HG03575 (cell line): ENCODE data around the gene SERPINF2.
"Not testable (repeated sequence)": the region's sequence is repeated elsewhere in the genome, so short reads cannot be mapped to it uniquely, and the experiment has no call there.

ENCODE experiments used
- ATAC-seq: cut with Tn5 transposase; IDR thresholded peaks from one replicate; pipeline ENCODE4 v1.9.1; 2021; ENCODE audit not compliant: unreplicated experiment, insufficient number of reproducible peaks, low FRiP score; ENCODE audit errors: extremely low read depth

Gene SERPINF2

GRCh38 chr17:1731194-1731506 lies 11.5 kb upstream of the SERPINF2 start:
- ATAC-seq = no peak

- no peak for ATAC-seq
Measured at GRCh38 chr17:1732241-1732832, 10.3 kb upstream of the SERPINF2 start.

GRCh38 chr17:1732833-1733321 lies 9.8 kb upstream of the SERPINF2 start:
- ATAC-seq = no peak

GRCh38 chr17:1733759-1734158 lies 8.9 kb upstream of the SERPINF2 start:
- ATAC-seq = no peak

GRCh38 chr17:1735418-1735817 lies 7.3 kb upstream of the SERPINF2 start:
- no peak for ATAC-seq

- no peak for ATAC-seq
Measured at GRCh38 chr17:1735834-1736347, 6.8 kb upstream of the SERPINF2 start.

GRCh38 chr17:1736348-1737281 lies 6.1 kb upstream of the SERPINF2 start:
- ATAC-seq = no peak

- no peak for ATAC-seq
Measured at GRCh38 chr17:1737531-1738291, 5.0 kb upstream of the SERPINF2 start.

GRCh38 chr17:1741899-1742298 lies 772 bp upstream of the SERPINF2 start:
- ATAC-seq = not testable (repeated sequence)

- no peak for ATAC-seq
Measured at GRCh38 chr17:1743088-1743439, 393 bp downstream of the SERPINF2 start.

- no peak for ATAC-seq
Measured at GRCh38 chr17:1744551-1745512, 2.2 kb downstream of the SERPINF2 start.

GRCh38 chr17:1745513-1746020 lies 2.9 kb downstream of the SERPINF2 start:
- no peak for ATAC-seq

GRCh38 chr17:1746975-1747543 lies 4.4 kb downstream of the SERPINF2 start:
- no peak for ATAC-seq

- no peak for ATAC-seq
Measured at GRCh38 chr17:1750628-1751027, 8.0 kb downstream of the SERPINF2 start.

- ATAC-seq = no peak
Measured at GRCh38 chr17:1752425-1753262, 10.0 kb downstream of the SERPINF2 start.

GRCh38 chr17:1753767-1754429 lies 11.2 kb downstream of the SERPINF2 start:
- no peak for ATAC-seq
